IPS-11a (cell line): ENCODE results near the gene CSTA.
A peak's percentile ranks its signal among the peaks of the same experiment; 100 is the strongest.

ENCODE experiments used
- H3K4me3 ChIP-seq: one replicate; pipeline ENCODE4 v1.5.1; 2013; ENCODE audit warnings: low read depth, low read length, control low read depth

Gene CSTA

DNA sequence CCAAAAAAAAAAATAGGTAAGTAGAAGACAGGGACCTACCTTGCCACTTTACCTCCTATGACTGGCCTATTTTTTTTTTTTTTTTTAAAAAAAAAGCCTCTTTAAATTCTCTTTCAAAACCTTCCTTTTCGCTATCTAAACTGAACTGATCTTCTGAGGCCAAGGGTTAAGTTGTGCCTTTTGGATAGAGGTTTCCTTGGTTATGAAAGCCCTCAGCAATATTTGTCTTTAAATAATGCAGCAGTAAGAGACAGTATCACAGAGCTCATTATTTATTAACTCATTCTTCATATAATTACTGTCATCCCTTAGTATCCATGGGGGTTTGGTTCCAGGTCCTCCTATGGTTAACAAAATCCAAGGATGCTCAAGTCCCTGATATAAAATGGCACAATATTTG, 49.0 kb downstream of the CSTA start:
- H3K4me3 ChIP-seq: no peak overlapping the region

DNA sequence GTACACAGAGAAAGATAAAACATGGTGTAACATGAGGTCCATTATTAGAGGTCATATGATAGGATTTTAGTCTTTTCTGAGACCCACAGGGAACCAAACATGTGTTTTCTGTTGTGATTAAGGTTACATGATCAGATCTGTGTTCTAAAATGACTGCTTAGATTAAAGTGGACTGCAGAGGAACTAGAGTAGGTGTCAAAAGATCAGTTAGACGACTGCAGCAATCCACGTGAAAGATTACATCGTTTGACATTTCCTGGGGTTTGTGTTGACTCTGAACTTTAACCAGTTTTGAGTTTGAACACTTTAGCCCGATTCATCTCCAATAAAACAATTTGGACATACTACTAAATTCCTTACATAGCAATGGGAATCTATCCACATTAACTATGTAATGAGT, 52.9 kb downstream of the CSTA start:
- H3K4me3 ChIP-seq: no peak overlapping the region

DNA sequence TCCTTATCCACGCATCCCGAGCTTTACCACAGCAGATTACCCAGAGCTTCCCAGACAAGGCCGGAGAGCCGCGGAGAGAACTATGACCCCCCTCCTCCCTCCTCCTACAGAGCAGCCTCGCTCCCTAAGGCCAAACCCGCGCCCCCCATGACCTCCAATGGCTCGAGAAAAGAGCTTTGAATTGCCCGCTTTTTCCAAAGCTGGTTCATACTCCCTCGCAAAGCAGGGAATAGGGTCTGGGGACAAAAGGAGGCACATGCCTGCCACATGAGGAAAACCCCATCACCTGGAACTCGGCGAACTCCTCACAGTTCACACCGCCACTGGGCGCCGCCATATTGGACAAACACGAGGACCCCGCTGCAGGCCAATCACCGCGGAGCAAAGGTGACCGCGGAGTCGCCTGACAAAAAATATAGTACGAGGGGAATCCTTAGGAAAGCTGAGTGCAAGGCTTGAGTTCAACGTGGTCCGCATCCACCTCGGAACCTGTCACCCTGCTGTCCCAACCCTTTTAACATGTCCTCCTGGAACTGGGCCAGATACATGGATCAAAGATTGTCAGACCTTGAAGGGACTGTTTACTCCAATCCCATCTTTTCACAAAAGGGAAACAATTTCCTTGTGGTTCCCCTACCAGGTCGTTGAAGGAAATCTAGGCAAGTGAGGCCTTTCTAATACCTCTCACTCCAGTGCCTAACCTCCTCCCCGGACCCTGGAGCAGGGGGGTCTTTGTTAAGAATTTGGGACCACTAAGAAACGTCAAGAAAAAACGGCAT, 58.0 kb downstream of the CSTA start, which contains the start of gene MIX23:
MIX23 (minus strand) TSS at position 344 of the 779 bp plus-strand sequence; CDS start at position 337, 7 bp downstream.
- peak within 1 kb of the TSS; percentile 94 for H3K4me3 ChIP-seq

DNA sequence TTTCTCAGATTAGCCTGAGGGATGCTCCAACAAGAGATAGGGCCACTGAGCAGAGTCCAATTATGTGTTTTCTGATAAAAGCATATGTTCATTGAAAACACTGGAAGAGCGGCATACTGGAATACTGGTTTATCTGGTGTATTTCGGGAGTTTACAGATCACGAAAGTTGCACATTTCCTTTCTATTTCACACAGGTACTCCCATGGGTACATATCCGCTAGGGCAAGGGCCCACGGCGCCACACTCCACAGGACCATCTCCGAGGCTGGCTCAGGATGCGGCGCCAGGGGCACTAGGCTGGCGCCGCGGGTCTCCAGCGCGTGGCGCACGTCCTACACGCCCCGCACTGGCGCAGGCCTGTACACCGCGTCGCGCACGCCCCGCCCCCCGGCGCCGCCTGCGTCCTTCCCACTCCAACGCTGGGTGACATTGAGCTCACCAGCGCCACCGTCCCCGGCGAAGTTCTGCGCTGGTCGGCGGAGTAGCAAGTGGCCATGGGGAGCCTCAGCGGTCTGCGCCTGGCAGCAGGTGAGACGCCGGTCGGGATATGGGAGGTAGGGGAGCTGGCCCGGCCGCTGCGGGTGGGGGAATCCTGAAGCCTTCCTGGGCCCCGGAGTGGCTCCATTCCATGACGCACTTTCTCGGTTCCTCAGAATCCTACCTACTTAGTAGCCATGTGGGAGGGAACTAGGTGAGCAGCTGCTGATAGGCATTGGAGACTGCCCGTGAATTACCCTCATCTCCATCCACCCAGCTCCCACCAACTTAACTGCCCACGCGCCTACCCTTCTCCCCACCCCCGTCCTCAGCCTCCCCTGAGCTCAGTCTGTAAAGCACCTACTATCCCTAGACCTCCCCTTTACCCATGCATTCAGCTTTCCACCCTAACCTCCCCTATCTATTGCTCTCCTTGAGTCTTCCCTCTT, 59.0 kb downstream of the CSTA start, which contains the start of gene FAM162A:
FAM162A (plus strand) TSS at position 412 of the 927 bp plus-strand sequence; CDS start at position 496, 84 bp downstream.
- peak within 1 kb of the TSS; percentile 94 for H3K4me3 ChIP-seq

DNA sequence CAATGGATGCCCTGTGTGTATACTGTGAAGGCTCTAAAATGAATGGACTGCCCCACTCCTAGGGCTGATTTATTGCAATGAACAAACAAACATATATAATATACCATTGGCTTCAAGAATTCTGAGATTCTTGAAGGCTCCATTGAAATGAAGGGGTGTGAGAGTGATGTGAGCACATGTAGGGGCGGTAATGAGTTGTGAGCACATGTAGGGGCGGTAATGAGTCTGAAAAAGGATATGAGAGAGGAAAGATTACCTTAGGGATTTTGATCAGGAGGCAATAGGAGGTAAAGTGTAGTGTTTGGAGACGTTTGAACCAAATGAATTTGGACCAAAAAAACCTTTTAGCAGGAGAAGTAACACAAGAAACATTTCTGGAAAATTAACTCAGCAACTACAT, 62.7 kb downstream of the CSTA start:
- no peak overlapping the region for H3K4me3 ChIP-seq

DNA sequence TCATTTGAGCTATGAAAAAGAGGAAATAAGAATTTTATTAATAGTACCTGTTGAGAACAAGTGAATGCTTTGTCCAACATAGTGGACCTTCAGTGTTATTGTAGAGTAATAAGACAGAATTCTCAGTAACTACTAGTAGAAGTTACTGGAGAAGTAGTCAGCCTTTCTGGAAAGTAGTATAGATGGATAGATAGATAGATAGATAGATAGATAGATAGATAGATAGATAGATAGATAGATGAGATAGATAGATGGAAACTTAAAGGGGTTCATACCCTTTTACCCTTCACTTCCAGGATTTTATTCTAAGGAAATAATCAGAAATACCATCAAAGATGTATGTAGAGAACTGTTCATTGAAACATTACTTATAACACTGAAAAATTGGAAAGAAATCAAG, 64.1 kb downstream of the CSTA start:
- H3K4me3 ChIP-seq: no peak overlapping the region

DNA sequence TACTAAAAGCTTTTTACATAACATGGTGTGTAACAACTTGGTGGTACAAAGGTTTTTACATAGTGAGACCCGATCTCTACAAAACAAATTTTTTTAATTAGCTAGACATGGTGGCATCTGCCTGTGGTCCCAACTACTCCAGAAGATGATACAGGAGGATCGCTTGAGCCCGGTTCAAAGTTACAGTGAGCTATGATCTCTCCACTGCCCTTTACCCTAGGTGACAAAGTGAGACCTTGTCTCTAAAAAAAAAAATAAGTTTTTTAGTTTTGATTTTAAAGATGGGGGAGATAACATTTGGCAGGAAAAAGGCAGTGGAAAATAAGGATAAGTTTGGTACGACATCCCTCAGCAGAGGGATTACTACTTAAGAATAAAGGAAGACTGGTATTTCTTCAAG, 64.8 kb downstream of the CSTA start:
- no peak overlapping the region for H3K4me3 ChIP-seq

DNA sequence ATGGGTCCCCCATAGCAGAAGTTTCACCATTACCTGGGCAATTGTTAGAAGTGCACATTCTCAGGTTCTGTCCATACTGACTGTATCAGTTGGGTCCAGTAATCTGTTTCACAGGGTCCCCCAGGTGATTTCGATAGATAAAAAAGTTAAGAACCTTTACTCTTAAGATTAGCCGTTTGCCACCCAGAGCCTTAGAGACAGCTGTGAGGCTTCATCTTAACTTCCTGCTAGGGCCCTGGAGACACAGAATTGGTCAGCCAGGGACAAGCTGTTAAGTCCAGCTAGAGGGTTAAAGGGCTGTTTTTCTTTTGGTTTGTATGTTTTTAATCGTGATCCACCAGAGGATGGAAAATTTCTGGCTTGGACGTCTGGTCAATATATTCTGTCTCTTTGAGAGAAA, 65.6 kb downstream of the CSTA start:
- H3K4me3 ChIP-seq: no peak overlapping the region
